Subcutaneous adipose tissue (tissue), 4 donors: Measurements from ENCODE around the gene SCAF11. TPM values are rescaled to one million over a fixed set of nuclear protein-coding genes. Genes with fewer than 3 reads are reported as not detected.

Source experiments
- total RNA-seq, 4 donors: library from RNA; depleted of rRNA; stranded (reverse); fragments of >200 nt; gene quantifications; one replicate each; pipeline ENCODE4 v1.1.0, GENCODE V29; 2016
- TF ChIP-seq, protein P1 (sequence below): fragments of 450-650 bp; IDR thresholded peaks from one replicate; pipeline ENCODE4 v1.5.1; 2016; ENCODE audit warnings: low read depth, mild to moderate bottlenecking, control low read depth, antibody characterized with exemption, moderate library complexity

The SCAF11 gene
- total RNA-seq, 4 donors from 2014 or later: 143 to 270 (median 191) TPM

- TF ChIP-seq, protein P1, sequence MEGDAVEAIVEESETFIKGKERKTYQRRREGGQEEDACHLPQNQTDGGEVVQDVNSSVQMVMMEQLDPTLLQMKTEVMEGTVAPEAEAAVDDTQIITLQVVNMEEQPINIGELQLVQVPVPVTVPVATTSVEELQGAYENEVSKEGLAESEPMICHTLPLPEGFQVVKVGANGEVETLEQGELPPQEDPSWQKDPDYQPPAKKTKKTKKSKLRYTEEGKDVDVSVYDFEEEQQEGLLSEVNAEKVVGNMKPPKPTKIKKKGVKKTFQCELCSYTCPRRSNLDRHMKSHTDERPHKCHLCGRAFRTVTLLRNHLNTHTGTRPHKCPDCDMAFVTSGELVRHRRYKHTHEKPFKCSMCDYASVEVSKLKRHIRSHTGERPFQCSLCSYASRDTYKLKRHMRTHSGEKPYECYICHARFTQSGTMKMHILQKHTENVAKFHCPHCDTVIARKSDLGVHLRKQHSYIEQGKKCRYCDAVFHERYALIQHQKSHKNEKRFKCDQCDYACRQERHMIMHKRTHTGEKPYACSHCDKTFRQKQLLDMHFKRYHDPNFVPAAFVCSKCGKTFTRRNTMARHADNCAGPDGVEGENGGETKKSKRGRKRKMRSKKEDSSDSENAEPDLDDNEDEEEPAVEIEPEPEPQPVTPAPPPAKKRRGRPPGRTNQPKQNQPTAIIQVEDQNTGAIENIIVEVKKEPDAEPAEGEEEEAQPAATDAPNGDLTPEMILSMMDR: no peak
Measured at GRCh38 chr12:45974171-45974719, 16.1 kb downstream of the SCAF11 start.

DNA sequence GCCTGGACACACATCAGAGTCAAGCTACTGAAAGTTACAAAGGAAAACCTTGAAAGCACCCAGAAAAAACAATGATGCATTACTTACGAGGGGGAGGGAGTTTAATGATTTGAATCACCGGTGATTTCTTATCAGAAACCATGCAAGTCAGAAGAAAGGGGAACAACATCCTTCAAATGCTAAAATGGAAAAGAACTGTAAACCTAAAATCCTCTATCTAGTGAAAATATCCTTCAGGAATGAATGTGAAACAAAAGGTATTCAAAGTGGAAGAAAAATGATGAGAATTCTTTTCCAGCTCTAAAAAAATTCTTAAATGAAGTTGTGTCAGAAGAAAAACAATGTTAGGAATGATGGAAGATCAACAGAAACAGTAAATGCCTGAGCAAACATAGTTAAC is 16.8 kb downstream of the SCAF11 start:
- TF ChIP-seq, protein P1: no peak

- TF ChIP-seq, protein P1: no peak
Measured at GRCh38 chr12:45970391-45970790, 20.0 kb downstream of the SCAF11 start.

- TF ChIP-seq, protein P1: no peak
Measured at GRCh38 chr12:45969084-45969483, 21.3 kb downstream of the SCAF11 start.

DNA sequence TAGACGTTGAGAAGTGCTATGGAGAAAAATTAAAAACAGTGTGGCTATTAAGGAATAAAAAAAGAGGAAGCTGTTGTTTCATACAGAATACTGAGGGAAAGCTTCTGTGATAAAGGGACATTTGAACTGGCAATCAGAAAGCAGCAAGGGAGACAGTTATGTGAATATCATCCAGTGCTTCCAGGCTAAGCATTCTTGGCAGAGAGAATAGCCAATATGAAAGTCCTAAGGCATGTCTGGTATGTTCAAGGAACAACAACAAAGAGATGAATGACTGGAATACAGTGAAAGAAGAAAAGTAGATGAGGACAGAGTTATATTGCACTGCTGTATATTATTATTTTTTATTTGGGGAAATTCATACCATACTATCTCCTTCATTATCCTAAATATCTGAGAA is 23.9 kb downstream of the SCAF11 start:
- TF ChIP-seq, protein P1: no peak

- TF ChIP-seq, protein P1: no peak
Measured at GRCh38 chr12:45962553-45963325, 27.6 kb downstream of the SCAF11 start.

GRCh38 chr12:45959728-45960127 is 30.6 kb downstream of the SCAF11 start:
- TF ChIP-seq, protein P1: no peak
